ENCODE measurements around the gene PRPF8. TPM values are rescaled to one million over a fixed set of nuclear protein-coding genes. Genes with fewer than 3 reads are reported as not detected.

The PRPF8 gene
- polyA plus RNA-seq, 1 of the 3 experiments (the other 2 are of a cell fraction): 149 TPM

DNA sequence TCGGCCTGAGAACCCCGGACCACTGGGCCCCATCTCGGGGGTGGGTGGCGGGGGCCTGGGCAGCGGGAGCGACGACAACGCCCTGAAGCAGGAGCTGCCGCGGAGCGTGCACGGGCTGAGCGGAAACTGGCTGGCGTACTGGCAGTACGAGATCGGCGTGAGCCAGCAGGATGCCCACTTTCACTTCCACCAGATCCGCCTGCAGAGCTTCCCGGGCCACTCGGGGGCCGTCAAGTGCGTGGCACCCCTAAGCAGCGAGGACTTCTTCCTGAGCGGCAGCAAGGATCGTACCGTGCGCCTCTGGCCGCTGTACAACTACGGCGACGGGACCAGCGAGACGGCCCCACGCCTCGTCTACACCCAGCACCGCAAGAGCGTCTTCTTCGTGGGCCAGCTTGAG, 49.1 kb upstream of the PRPF8 start:
- Histone ChIP-seq H2AFZ (ENCODE audit: low read depth) (no peak overlapping the region), H4K20me1 (ENCODE audit: insufficient read depth) (no peaks in the 10 kb centered on the region), H3F3A (replicated peaks; ENCODE audit: insufficient read depth) (no peaks in the 10 kb centered on the region), H3K27me3 (ENCODE audit: insufficient read depth) (no peaks in the 10 kb centered on the region), H3K9me3 (no peaks in the 10 kb centered on the region), H3K79me2 (ENCODE audit: insufficient read depth) (no peaks in the 10 kb centered on the region), H3K9me2 (no peaks in the 10 kb centered on the region), H3K27ac (ENCODE audit: low read depth in 2 of 2, low read length in 1 of 2) (no peak overlapping the region), H3K9ac (no peak overlapping the region), H3K4me2 (no peak overlapping the region), H3K36me3 (replicated peaks in 1 of 2; ENCODE audit: control insufficient read depth in 1 of 2, insufficient read depth in 2 of 2, low read length in 1 of 2) (peaks cover 0 to 21% of the 10 kb centered on the region in 2 experiments), H3K4me3 (ENCODE audit: low read depth in 2 of 2, low read length in 1 of 2) (no peak overlapping the region), H3K4me1 (ENCODE audit: control insufficient read depth in 1 of 2, insufficient read depth in 2 of 2, low read depth in 1 of 2, low read length in 1 of 2) (no peaks in the 10 kb centered on the region; a peak in 1 of 4 replicates)
- DNase-seq: peak; percentile 19
- no peak for TF ChIP-seq EZH2phosphoT487 (IDR thresholded peaks at IDR 0.05; ENCODE audit: borderline replicate concordance, low read depth)
- TF ChIP-seq, protein P1, sequence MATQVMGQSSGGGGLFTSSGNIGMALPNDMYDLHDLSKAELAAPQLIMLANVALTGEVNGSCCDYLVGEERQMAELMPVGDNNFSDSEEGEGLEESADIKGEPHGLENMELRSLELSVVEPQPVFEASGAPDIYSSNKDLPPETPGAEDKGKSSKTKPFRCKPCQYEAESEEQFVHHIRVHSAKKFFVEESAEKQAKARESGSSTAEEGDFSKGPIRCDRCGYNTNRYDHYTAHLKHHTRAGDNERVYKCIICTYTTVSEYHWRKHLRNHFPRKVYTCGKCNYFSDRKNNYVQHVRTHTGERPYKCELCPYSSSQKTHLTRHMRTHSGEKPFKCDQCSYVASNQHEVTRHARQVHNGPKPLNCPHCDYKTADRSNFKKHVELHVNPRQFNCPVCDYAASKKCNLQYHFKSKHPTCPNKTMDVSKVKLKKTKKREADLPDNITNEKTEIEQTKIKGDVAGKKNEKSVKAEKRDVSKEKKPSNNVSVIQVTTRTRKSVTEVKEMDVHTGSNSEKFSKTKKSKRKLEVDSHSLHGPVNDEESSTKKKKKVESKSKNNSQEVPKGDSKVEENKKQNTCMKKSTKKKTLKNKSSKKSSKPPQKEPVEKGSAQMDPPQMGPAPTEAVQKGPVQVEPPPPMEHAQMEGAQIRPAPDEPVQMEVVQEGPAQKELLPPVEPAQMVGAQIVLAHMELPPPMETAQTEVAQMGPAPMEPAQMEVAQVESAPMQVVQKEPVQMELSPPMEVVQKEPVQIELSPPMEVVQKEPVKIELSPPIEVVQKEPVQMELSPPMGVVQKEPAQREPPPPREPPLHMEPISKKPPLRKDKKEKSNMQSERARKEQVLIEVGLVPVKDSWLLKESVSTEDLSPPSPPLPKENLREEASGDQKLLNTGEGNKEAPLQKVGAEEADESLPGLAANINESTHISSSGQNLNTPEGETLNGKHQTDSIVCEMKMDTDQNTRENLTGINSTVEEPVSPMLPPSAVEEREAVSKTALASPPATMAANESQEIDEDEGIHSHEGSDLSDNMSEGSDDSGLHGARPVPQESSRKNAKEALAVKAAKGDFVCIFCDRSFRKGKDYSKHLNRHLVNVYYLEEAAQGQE (IDR thresholded peaks at IDR 0.05; ENCODE audit: low read depth, low read length): no peak
- no peak for TF ChIP-seq GABPA (IDR thresholded peaks at IDR 0.05; ENCODE audit: low read depth)
- no peak for TF ChIP-seq ELF1 (IDR thresholded peaks at IDR 0.05)
- WGBS (ENCODE audit: low lambda C conversion rate): over 99% methylated on average over 22 of the region's 38 CpGs
- POLR2A ChIA-PET: interaction anchor here (0.6 kb wide), 1 partner anchor 341 kb away, joined by 4 read pairs; no protein-coding TSS in a partner anchor
- CTCF ChIA-PET: interaction anchor here (0.9 to 1.3 kb wide), 2 partner anchors 14 to 37 kb away, joined by 3 to 5 read pairs; no protein-coding TSS in a partner anchor

DNA sequence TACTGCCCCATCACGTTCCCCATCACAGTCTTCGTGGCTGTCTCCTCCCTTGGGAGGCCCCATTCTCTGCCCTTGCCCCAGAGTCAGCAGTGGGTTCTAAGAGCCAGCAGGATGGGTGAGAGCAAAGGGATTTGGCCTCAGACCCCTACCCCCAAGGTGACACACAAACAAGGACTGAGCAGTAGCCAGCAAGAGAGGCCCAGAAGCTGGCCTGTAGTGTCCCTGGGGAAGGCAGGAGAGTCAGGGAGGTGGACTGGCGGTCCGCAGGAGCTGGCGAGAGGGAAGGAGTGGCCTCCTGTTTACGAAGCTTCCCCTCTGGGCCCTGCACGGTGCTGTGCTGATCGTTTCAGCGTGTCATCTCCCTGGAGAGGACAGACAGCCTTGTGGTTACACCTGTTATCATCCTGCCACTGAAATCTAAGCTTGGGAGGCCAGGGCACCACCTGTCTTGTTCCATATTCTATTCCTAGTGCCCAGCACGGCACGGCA, 48.2 kb upstream of the PRPF8 start:
- H3K9ac ChIP-seq: no peak overlapping the region
- no peaks in the 10 kb centered on the region for H3F3A ChIP-seq (replicated peaks; ENCODE audit: insufficient read depth)
- WGBS (ENCODE audit: low lambda C conversion rate): 93% methylated on average over 11 of the region's 11 CpGs
- H3K4me1 ChIP-seq (ENCODE audit: control insufficient read depth in 1 of 2, insufficient read depth in 2 of 2, low read depth in 1 of 2, low read length in 1 of 2): no peaks in the 10 kb centered on the region; a peak in 1 of 4 replicates
- DNase-seq: no peak
- CTCF ChIA-PET: interaction anchor here (0.9 to 1.6 kb wide), 4 partner anchors 13 to 51 kb away, joined by 3 to 5 read pairs (median 4); no protein-coding TSS in a partner anchor
- no peaks in the 10 kb centered on the region for H4K20me1 ChIP-seq (ENCODE audit: insufficient read depth)
- no peaks in the 10 kb centered on the region for H3K9me2 ChIP-seq
- POLR2A ChIA-PET: interaction anchor here (0.7 kb wide), 1 partner anchor 16 kb away, joined by 4 read pairs; no protein-coding TSS in a partner anchor
- H3K27me3 ChIP-seq (ENCODE audit: insufficient read depth): no peaks in the 10 kb centered on the region
- H3K4me2 ChIP-seq: no peak overlapping the region
- H3K9me3 ChIP-seq: no peaks in the 10 kb centered on the region
- peaks cover 0 to 26% of the 10 kb centered on the region in 2 experiments for H3K36me3 ChIP-seq (replicated peaks in 1 of 2; ENCODE audit: control insufficient read depth in 1 of 2, insufficient read depth in 2 of 2, low read length in 1 of 2)
- no peaks in the 10 kb centered on the region for H3K79me2 ChIP-seq (ENCODE audit: insufficient read depth)
- no peak for TF ChIP-seq RAD21 (IDR thresholded peaks at IDR 0.05; ENCODE audit: low read length)
- TF ChIP-seq TCF12 (IDR thresholded peaks at IDR 0.05): no peak
- TF ChIP-seq EP300 (IDR thresholded peaks at IDR 0.05; ENCODE audit: borderline replicate concordance in 1 of 2, low read depth in 1 of 2, low read length in 1 of 2): no peak
- TF ChIP-seq TEAD4 (IDR thresholded peaks at IDR 0.05; ENCODE audit: borderline replicate concordance, insufficient read depth): no peak
- no peak for TF ChIP-seq RCOR1 (IDR thresholded peaks at IDR 0.05; ENCODE audit: low read length)
- TF ChIP-seq SIN3A (IDR thresholded peaks at IDR 0.05; ENCODE audit: borderline replicate concordance, low read depth, low read length): no peak
- TF ChIP-seq SMC3 (IDR thresholded peaks at IDR 0.05; ENCODE audit: low read depth, low read length): no peak
- TF ChIP-seq, protein P2, sequence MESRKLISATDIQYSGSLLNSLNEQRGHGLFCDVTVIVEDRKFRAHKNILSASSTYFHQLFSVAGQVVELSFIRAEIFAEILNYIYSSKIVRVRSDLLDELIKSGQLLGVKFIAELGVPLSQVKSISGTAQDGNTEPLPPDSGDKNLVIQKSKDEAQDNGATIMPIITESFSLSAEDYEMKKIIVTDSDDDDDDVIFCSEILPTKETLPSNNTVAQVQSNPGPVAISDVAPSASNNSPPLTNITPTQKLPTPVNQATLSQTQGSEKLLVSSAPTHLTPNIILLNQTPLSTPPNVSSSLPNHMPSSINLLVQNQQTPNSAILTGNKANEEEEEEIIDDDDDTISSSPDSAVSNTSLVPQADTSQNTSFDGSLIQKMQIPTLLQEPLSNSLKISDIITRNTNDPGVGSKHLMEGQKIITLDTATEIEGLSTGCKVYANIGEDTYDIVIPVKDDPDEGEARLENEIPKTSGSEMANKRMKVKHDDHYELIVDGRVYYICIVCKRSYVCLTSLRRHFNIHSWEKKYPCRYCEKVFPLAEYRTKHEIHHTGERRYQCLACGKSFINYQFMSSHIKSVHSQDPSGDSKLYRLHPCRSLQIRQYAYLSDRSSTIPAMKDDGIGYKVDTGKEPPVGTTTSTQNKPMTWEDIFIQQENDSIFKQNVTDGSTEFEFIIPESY (IDR thresholded peaks at IDR 0.05; ENCODE audit: borderline replicate concordance, low read depth): no peak
- TF ChIP-seq NRF1 (IDR thresholded peaks at IDR 0.05; ENCODE audit: low read depth, low read length): no peak
- TF ChIP-seq EZH2phosphoT487 (IDR thresholded peaks at IDR 0.05; ENCODE audit: borderline replicate concordance, low read depth): no peak
- no peak for TF ChIP-seq TAF1 (IDR thresholded peaks at IDR 0.05; ENCODE audit: borderline replicate concordance, low read depth, low read length)
- no peak for TF ChIP-seq MEF2A (IDR thresholded peaks at IDR 0.05; ENCODE audit: borderline replicate concordance, low read depth)
- TF ChIP-seq, protein P3, sequence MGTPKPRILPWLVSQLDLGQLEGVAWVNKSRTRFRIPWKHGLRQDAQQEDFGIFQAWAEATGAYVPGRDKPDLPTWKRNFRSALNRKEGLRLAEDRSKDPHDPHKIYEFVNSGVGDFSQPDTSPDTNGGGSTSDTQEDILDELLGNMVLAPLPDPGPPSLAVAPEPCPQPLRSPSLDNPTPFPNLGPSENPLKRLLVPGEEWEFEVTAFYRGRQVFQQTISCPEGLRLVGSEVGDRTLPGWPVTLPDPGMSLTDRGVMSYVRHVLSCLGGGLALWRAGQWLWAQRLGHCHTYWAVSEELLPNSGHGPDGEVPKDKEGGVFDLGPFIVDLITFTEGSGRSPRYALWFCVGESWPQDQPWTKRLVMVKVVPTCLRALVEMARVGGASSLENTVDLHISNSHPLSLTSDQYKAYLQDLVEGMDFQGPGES (IDR thresholded peaks at IDR 0.05; ENCODE audit: low read depth, low read length): no peak
- TF ChIP-seq GABPA (IDR thresholded peaks at IDR 0.05; ENCODE audit: low read depth): no peak
- no peak for TF ChIP-seq ELF1 (IDR thresholded peaks at IDR 0.05)
- TF ChIP-seq, protein P4, sequence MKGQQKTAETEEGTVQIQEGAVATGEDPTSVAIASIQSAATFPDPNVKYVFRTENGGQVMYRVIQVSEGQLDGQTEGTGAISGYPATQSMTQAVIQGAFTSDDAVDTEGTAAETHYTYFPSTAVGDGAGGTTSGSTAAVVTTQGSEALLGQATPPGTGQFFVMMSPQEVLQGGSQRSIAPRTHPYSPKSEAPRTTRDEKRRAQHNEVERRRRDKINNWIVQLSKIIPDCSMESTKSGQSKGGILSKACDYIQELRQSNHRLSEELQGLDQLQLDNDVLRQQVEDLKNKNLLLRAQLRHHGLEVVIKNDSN (IDR thresholded peaks at IDR 0.05; ENCODE audit: borderline replicate concordance, low read depth): no peak
- H3K27ac ChIP-seq (ENCODE audit: low read depth in 2 of 2, low read length in 1 of 2): no peak overlapping the region
- no peak overlapping the region for H2AFZ ChIP-seq (ENCODE audit: low read depth)
- no peak overlapping the region for H3K4me3 ChIP-seq (ENCODE audit: low read depth in 2 of 2, low read length in 1 of 2)
